ENCODE measurements around the gene THSD4.

GRCh38 chr15:71753346-71753745 lies 638.1 kb downstream of the THSD4 start:
- no peak for TF ChIP-seq CTCF (IDR thresholded peaks at IDR 0.05)
- no peak for TF ChIP-seq POLR2A (IDR thresholded peaks at IDR 0.05)

Measured in thyroid gland (tissue), 4 donors.